Prostate gland (tissue), 2 donors: ENCODE measurements around the gene TOGARAM2.

Experiments
- POLR2A ChIP-seq: fragments of 450-650 bp; IDR thresholded peaks from one replicate; pipeline ENCODE4 v1.6.1; 2016; ENCODE audit warnings: antibody characterized with exemption, mild to moderate bottlenecking
- POLR2AphosphoS5 ChIP-seq: sonication (generic); formaldehyde crosslinking; IDR thresholded peaks from one replicate; pipeline ENCODE4 v1.6.1; 2017; ENCODE audit warnings: antibody characterized with exemption
- TF ChIP-seq, protein P1 (sequence below), 4 experiments: fragments of 200-600 bp in 2 of 4; fragments of 450-650 bp in 2 of 4; sonication (generic) in 2 of 4; IDR thresholded peaks; 1 replicate in 3 of 4; 2 replicates in 1 of 4; pipeline ENCODE4 v1.5.1; 2016 to 2019; ENCODE audit warnings: antibody characterized with exemption in 4 of 4, mild to moderate bottlenecking in 2 of 4, moderate library complexity in 2 of 4

DNA sequence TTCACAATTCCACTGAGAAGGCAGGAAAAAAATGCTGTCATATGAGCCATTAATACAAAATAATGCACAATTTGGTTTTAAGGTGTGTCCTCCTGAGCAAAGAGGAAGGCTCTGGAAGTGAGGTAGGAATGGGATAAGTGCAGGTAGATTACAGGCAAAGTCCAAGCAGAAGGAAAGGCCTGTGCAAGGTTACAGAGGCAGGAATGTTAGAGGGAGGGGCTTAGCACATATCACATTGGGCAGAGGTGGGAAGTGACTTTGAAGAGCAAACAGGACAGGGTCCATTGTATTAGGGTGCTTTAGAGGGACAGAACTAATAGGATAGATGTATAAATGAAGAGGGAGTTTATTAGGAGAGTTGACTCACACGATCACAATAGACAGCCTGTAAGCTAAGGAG, 119.5 kb downstream of the TOGARAM2 start:
- TF ChIP-seq POLR2A (no peak), POLR2AphosphoS5 (no peak)
- TF ChIP-seq, protein P1, sequence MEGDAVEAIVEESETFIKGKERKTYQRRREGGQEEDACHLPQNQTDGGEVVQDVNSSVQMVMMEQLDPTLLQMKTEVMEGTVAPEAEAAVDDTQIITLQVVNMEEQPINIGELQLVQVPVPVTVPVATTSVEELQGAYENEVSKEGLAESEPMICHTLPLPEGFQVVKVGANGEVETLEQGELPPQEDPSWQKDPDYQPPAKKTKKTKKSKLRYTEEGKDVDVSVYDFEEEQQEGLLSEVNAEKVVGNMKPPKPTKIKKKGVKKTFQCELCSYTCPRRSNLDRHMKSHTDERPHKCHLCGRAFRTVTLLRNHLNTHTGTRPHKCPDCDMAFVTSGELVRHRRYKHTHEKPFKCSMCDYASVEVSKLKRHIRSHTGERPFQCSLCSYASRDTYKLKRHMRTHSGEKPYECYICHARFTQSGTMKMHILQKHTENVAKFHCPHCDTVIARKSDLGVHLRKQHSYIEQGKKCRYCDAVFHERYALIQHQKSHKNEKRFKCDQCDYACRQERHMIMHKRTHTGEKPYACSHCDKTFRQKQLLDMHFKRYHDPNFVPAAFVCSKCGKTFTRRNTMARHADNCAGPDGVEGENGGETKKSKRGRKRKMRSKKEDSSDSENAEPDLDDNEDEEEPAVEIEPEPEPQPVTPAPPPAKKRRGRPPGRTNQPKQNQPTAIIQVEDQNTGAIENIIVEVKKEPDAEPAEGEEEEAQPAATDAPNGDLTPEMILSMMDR (IDR thresholded peaks at IDR 0.05): no peak
